Stimulated activated CD4-positive, alpha-beta T cell treated with anti-CD3 and anti-CD28 coated beads, Interleukin-15, amount 100 ng/mL, for 48 hours (primary cell): ENCODE data around the gene PDZRN3.

Experiments
- DNase-seq, 2 donors: peaks; one replicate each; pipeline ENCODE4 v3.0.0-alpha.2; 2020; ENCODE audit warnings: low read depth in 2 of 2

The PDZRN3 gene

GRCh38 chr3:73419179-73419803 lies 205.4 kb downstream of the PDZRN3 start:
- no peak for DNase-seq

GRCh38 chr3:73418681-73419080 lies 206.1 kb downstream of the PDZRN3 start:
- no peak for DNase-seq

DNA sequence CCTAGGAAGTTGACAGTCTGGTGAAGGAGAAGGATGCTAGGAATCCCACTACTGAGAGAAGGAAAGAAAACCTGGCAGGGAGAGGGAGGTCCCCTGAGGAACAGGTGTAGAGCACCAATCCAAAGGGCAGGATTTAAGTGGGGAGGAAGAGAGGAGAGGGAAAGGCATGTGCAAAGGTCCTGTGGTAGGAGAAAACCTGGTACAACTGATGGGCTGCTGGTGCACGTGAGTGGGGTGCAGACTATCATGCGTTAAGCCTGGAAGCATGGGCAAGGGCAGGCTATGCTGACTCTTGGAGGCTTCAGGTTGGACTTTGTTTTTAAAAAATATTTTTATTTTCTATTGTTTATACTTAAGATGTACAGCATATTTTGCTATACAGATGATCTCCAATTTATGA lies 209.6 kb downstream of the PDZRN3 start:
- DNase-seq: no peak

- no peak for DNase-seq
Observed at GRCh38 chr3:73413619-73414018, 211.1 kb downstream of the PDZRN3 start.

- no peak for DNase-seq
Observed at GRCh38 chr3:73411993-73412392, 212.7 kb downstream of the PDZRN3 start.

DNA sequence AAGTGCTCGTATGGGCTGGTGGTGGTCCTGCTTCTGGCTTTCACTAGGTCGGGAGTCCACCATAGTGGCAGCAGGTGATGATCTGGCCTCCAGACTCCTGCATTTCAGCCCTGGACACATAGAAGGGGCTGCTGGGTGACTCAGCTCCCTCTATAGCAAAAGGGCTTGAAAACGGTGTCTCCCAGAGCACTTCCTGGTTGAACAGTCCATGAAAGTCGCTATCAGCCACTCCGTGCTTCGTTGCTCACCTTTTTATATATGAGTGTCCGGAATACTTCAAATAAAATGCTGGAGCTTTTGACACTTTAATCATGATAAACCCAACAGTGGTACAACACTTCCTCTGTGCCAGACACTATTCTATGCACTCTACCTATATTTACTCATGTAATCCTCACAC lies 213.2 kb downstream of the PDZRN3 start:
- no peak for DNase-seq

GRCh38 chr3:73409138-73409763 lies 215.5 kb downstream of the PDZRN3 start:
- DNase-seq: no peak

DNA sequence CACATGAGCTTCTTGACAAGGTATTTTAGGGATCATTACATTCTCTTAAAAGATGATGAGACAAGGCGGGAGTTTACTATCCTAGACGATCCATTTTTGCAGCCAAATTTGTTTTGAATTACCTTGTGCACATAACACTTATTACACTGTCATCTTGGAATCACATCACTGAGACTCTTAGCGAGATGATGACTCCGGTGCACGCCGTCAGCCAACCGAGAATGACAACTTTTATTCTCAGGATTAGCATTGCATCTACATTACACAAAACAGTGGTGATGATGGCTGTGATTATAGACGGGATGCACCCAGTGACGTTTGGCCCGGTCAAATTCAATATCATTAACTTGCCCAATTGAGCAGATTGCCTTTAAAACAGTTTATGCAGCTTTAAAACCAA lies 216.1 kb downstream of the PDZRN3 start:
- DNase-seq: no peak

DNA sequence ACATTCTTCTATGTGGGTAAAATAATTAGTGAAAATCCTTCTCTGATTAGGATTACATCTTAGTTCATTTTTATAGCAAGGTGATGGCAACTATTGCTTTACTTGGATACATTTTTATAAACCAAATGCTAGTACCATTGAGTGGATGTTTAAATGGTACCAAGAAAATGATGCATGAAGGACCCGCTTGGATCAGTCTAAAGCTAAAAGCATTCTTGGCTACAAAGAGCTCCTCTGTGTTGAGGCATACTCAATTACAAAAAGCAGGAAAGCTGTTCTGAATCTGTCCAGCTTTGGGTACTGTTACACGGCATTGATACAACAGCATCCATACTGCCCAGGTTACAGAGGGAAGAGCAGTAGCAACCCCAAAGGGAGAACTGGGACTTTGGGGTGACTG lies 217.2 kb downstream of the PDZRN3 start:
- no peak for DNase-seq

- DNase-seq: no peak
Observed at GRCh38 chr3:73405853-73406252, 218.9 kb downstream of the PDZRN3 start.

GRCh38 chr3:73405000-73405399 lies 219.7 kb downstream of the PDZRN3 start:
- DNase-seq: no peak

- DNase-seq: no peak
Observed at GRCh38 chr3:73404435-73404834, 220.3 kb downstream of the PDZRN3 start.

- DNase-seq: no peak
Observed at GRCh38 chr3:73403444-73403843, 221.3 kb downstream of the PDZRN3 start.

- no peak for DNase-seq
Observed at GRCh38 chr3:73401616-73402279, 223.0 kb downstream of the PDZRN3 start.

DNA sequence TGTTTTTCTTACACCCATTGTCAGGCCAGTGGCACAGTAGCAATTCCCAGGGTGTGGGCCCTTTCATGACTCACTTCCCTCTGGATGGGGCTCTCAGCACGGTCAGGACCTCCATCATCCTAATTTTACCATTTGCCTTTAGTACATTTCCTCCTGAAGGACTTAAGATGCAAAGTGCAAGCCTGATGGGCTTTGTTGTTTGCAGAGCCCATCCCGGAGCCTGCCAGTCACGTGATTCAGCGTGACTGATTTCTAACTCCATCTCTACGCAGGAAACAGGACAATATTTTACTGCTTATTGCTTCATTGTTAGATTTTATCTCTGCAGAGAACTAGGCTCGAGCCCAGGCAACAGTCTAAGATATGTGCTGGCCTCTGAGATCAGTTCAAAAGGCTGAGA lies 223.7 kb downstream of the PDZRN3 start:
- no peak for DNase-seq

DNA sequence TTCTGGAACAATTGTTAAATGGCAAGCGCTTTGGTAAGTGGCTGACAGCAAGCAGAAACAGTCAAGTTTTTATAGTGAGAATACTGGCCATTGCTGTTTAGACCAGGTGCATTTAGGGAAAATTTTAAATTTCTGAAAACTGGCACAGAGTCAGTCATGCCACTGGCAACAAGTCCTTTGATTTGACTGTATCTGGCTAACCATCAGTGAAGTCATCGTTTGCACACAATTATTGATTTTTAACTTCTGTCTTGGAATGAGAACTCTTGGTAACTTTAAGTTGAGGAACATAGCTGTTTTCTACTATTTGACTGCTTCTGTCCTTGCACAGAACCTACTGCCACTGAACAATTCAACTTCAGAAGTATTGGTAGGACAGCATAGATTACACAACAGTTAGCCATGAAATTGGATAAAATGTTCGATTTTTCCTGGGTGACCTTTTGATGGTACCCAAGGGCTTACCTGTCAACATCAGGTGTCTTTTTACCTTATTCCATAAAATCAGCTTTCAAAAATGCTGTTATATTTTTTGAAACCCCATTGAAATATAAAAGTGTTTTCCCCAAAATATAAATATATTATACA lies 225.0 kb downstream of the PDZRN3 start:
- no peak for DNase-seq

- DNase-seq: no peak
Observed at GRCh38 chr3:73399106-73399505, 225.6 kb downstream of the PDZRN3 start.

DNA sequence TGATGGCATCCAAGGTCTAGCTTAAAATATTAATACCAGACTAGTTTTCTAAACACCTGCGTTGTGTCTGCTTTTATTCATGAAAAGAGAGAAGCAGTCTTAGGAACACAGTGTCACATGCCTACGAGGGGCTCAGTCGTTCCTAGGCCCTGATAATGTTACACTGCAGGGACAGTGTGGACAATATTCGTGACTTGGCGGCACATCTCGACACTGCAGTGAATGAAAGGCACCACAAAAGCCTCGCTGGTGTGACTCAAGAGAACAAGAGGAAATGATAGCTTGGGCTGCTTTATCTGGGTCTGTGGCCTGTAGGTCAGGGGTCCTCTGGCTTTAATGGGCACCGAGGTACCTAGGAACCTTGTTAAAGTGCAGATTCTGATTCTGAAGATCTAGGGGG lies 226.7 kb downstream of the PDZRN3 start:
- no peak for DNase-seq

DNA sequence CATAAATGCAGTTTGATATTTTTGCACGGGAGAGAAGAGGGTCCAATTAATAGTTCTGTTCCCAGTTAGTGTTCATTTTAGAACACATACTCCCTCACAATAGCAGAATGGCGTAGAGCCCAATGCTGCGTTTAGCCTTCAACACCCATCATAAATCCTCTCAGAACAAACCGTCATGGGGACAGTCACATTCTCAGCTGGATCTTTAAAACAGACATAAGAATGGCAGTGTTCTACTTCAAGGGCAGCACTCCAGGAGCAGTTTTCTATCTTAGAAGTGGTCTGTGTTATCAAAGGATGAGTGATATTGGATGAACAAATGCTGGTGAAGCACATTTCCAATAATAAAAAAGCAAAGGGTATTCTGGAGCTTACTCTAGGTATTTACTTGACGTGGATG lies 230.5 kb downstream of the PDZRN3 start:
- no peak for DNase-seq

- DNase-seq: no peak
Observed at GRCh38 chr3:73393005-73393404, 231.7 kb downstream of the PDZRN3 start.

- DNase-seq: no peak
Observed at GRCh38 chr3:73391984-73392383, 232.8 kb downstream of the PDZRN3 start.

DNA sequence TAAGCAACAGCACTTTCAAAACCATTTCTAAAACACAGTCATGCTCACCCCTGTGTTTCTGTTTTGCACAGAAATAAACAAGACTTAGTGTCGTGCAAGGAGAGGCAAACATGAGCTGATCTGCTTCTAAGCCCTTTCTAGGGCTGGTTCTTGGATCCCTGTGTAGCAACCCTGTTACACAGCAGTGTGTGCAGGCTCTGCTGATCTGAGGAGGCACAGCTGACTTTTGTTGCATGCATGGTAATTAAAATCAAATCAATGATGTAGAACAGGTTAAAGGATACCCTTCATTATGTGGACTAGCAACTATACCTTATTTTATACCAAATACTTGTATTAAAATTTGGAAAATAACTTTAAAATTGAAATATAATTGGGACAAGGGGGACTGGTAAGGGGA lies 234.8 kb downstream of the PDZRN3 start:
- no peak for DNase-seq
